WERI-Rb-1 (cell line): ENCODE results near the gene ACVR1C.
"Not testable (repeated sequence)": the region's sequence is repeated elsewhere in the genome, so short reads cannot be mapped to it uniquely, and the experiment has no call there.

ENCODE experiments used
- DNase-seq: peaks from one replicate; pipeline ENCODE4 v3.0.0-alpha.2; 2020
- H3K27ac ChIP-seq: fragments of 250-450 bp; sonication (Bioruptor Pico); 2 replicates; pipeline ENCODE4 v1.5.1; 2020; ENCODE audit warnings: mild to moderate bottlenecking, moderate library complexity
- H3K27me3 ChIP-seq: fragments of 250-450 bp; sonication (Bioruptor Pico); 2 replicates; pipeline ENCODE4 v1.5.1; 2021; ENCODE audit warnings: mild to moderate bottlenecking, low read depth, moderate library complexity; ENCODE audit not compliant: insufficient read depth, severe bottlenecking
- H3K36me3 ChIP-seq: fragments of 250-450 bp; sonication (Bioruptor Pico); 2 replicates; pipeline ENCODE4 v1.5.1; 2020; ENCODE audit warnings: mild to moderate bottlenecking, moderate library complexity
- H3K4me3 ChIP-seq: 2 replicates; pipeline ENCODE4 v1.5.1; 2011; ENCODE audit warnings: low read depth, mild to moderate bottlenecking, control low read depth, low read length
- H3K9me3 ChIP-seq: fragments of 250-450 bp; sonication (Bioruptor Pico); 2 replicates; pipeline ENCODE4 v1.5.1; 2021; ENCODE audit warnings: mild to moderate bottlenecking, moderate library complexity; ENCODE audit not compliant: severe bottlenecking
- TF ChIP-seq, protein P1 (sequence below): IDR thresholded peaks from 2 replicates; pipeline ENCODE4 v1.5.1; 2011; ENCODE audit warnings: low read depth, mild to moderate bottlenecking, control low read depth, inconsistent platforms, low read length

Gene ACVR1C

DNA sequence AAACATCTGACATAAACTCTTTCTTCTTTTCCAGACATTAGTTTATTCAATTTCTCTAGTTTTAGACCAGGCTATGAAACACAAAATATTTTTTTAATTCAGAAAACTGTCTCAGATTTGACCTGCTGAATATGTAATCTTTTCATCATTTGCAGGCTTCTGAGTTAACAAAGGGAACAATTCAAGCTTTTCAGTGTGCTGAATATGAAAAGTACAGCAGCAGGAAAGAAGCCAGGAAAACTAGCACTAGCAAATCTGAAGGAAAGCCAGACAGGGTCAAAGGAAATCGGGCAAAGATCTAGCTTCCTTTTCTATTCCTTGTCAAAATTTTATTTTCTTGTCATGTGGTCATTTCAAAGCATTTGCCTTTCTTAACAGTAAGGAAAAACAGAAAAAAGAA lies 35.3 kb downstream of the ACVR1C start:
- Histone ChIP-seq H3K27me3 (no peaks in the 10 kb centered on the region), H3K9me3 (no peaks in the 10 kb centered on the region), H3K36me3 (no peaks in the 10 kb centered on the region), H3K27ac (no peak overlapping the region), H3K4me3 (no peak overlapping the region)
- TF ChIP-seq, protein P1, sequence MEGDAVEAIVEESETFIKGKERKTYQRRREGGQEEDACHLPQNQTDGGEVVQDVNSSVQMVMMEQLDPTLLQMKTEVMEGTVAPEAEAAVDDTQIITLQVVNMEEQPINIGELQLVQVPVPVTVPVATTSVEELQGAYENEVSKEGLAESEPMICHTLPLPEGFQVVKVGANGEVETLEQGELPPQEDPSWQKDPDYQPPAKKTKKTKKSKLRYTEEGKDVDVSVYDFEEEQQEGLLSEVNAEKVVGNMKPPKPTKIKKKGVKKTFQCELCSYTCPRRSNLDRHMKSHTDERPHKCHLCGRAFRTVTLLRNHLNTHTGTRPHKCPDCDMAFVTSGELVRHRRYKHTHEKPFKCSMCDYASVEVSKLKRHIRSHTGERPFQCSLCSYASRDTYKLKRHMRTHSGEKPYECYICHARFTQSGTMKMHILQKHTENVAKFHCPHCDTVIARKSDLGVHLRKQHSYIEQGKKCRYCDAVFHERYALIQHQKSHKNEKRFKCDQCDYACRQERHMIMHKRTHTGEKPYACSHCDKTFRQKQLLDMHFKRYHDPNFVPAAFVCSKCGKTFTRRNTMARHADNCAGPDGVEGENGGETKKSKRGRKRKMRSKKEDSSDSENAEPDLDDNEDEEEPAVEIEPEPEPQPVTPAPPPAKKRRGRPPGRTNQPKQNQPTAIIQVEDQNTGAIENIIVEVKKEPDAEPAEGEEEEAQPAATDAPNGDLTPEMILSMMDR: no peak
- DNase-seq: no peak

DNA sequence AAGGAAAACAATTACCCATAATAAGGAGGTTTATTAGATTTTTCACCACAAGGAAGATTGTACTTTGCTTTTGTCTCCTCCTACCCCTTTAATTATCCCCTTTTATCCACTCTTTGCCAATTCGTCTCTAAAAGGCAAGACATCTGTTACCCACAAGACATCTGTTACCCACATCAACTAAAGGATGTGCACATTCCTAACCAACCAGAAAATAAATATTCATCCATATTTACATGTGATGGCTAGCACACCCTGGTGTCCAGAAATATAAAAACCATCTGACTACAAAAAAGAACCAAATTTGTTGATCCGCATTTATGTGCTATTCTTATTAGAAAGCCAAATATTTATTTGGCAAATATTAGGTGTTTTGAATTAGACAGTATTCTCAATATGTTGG lies 35.7 kb downstream of the ACVR1C start:
- H3K9me3 ChIP-seq: no peaks in the 10 kb centered on the region
- no peak for DNase-seq

DNA sequence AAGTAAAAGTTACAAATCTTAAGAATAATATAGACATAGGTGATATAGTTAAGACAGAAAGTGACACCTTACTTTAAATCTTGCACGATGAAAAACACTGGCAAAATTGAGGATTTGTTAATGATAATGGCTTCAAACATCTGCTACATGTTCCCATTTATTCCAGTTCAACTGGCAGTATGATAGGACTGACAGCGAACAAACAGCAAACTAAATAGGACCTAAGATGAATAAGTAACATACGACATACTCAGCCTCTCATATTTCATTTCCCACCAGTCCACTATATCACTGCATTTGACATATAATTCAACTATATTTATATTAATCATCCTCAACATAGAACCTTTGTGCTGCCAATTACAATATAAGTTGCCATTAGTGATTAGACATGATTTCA lies 36.3 kb downstream of the ACVR1C start:
- TF ChIP-seq, protein P1: no peak
- DNase-seq: no peak
- H3K9me3 ChIP-seq: no peaks in the 10 kb centered on the region
- no peak overlapping the region for H3K27ac ChIP-seq
- H3K4me3 ChIP-seq: no peak overlapping the region
- no peaks in the 10 kb centered on the region for H3K27me3 ChIP-seq
- H3K36me3 ChIP-seq: no peaks in the 10 kb centered on the region

More for the DNA sequence above, 35.7 kb downstream of the ACVR1C start:
- TF ChIP-seq, protein P1: no peak
- H3K27me3 ChIP-seq: no peaks in the 10 kb centered on the region
- no peak overlapping the region for H3K4me3 ChIP-seq
- H3K36me3 ChIP-seq: no peaks in the 10 kb centered on the region
- no peak overlapping the region for H3K27ac ChIP-seq

DNA sequence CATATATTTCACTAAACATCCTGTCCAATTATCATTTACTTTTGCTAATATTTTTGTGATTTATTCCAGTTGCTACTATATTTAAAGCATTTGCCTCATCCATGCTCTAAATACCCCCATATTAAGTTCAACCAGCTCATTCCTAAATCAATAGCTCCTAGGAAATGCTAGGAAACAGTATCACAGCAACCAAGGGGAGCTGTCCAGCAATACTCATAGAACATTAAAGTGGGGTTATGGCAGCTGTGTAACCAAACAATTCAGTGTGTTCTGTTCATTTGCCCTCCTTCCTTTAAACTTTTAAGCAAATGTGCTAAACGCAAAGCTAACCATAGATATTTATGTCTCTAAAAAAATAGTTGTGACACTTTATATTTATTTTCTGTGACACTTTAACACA lies 41.1 kb downstream of the ACVR1C start:
- H3K36me3 ChIP-seq: no peaks in the 10 kb centered on the region
- DNase-seq: no peak
- TF ChIP-seq, protein P1: no peak
- no peaks in the 10 kb centered on the region for H3K27me3 ChIP-seq
- H3K4me3 ChIP-seq: no peak overlapping the region
- H3K9me3 ChIP-seq: no peaks in the 10 kb centered on the region
- H3K27ac ChIP-seq: no peak overlapping the region

DNA sequence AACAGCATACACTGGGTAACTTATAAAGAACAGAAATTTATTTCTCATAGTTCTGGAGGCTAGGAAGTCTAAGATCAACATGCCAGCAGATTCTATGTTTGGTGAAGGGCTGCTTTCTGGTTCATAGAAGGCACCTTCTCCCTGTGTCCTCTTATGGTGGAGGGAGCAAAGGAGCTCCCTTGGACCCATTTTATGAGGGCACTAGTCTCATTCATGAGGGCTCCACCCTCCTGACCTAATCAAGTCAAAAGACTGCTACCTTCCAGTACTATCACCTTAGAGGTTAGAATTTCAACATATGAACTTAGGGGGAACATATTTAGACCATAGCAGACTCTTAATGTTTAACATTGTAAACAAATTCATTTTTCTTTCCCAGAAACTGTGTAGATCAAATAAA lies 54.5 kb downstream of the ACVR1C start:
- no peak overlapping the region for H3K27ac ChIP-seq
- H3K36me3 ChIP-seq: no peaks in the 10 kb centered on the region
- H3K4me3 ChIP-seq: no peak overlapping the region
- H3K9me3 ChIP-seq: no peaks in the 10 kb centered on the region
- TF ChIP-seq, protein P1: no peak
- no peak for DNase-seq
- no peaks in the 10 kb centered on the region for H3K27me3 ChIP-seq

DNA sequence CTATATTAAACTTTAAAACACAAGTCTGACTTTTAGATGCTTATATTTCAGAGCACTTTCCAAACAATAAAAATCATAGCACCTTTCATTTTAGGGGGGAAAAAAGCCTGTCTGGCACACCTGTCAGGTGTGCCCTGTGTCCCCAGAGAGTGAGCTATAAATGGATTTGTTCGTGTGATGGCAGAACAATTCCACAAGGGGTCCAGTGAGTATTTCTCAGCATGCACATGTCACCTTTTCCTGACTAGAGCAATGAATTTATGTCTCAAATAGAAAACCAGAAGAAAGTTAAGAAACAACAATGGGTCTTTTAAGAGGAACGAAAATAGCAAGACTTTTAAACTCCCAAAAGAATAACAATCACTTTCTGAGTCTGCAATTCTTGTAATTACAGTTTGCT lies 55.9 kb downstream of the ACVR1C start:
- Histone ChIP-seq H3K36me3 (no peaks in the 10 kb centered on the region), H3K27me3 (no peaks in the 10 kb centered on the region), H3K27ac (no peak overlapping the region), H3K4me3 (no peak overlapping the region), H3K9me3 (no peaks in the 10 kb centered on the region)
- no peak for DNase-seq
- TF ChIP-seq, protein P1: peak; percentile 42; the same call in 1 of the 2 replicates

DNA sequence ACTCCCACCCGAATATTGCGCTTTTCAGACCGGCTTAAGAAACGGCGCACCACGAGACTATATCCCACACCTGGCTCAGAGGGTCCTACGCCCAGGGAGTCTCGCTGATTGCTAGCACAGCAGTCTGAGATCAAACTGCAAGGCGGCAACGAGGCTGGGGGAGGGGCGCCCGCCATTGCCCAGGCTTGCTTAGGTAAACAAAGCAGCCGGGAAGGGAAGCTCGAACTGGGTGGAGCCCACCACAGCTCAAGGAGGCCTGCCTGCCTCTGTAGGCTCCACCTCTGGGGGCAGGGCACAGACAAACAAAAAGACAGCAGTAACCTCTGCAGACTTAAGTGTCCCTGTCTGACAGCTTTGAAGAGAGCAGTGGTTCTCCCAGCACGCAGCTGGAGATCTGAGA lies 62.0 kb downstream of the ACVR1C start:
- not testable (repeated sequence) for H3K27me3 ChIP-seq, H3K9me3 ChIP-seq, DNase-seq, H3K27ac ChIP-seq, H3K4me3 ChIP-seq, H3K36me3 ChIP-seq

DNA sequence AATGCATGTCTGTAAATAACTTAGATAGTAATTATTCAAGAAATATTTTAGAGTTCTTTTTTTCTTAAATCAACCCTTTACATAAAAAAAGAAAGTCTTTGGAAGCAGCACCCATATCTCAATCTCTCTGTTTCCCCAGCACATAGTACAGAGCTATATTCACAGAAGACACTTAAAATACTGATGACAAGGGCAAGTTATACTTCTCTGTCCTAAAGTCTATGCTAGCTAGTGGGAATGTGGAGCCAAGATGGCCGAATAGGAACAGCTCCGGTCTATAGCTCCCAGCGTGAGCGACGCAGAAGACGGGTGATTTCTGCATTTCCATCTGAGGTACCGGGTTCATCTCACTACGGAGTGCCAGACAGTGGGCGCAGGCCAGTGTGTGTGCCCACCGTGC lies 62.6 kb downstream of the ACVR1C start:
- not testable (repeated sequence) for H3K27me3 ChIP-seq, H3K36me3 ChIP-seq, DNase-seq, H3K27ac ChIP-seq, H3K9me3 ChIP-seq, H3K4me3 ChIP-seq
